ENCODE data around the gene PACRG.

The PACRG gene

GRCh38 chr6:163229050-163229449 is 501.3 kb downstream of the PACRG start:
- DNase-seq = no peak
- intact Hi-C loops (cut with DNase I) = no loop called here

GRCh38 chr6:163230901-163231300 is 503.1 kb downstream of the PACRG start:
- intact Hi-C loops (cut with DNase I) = no loop called here
- DNase-seq = no peak

GRCh38 chr6:163231356-163232014 is 503.7 kb downstream of the PACRG start:
- no peak for DNase-seq
- intact Hi-C loops (cut with DNase I) = no loop called here

GRCh38 chr6:163232015-163232523 is 504.3 kb downstream of the PACRG start:
- intact Hi-C loops (cut with DNase I) = no loop called here
- DNase-seq = no peak

GRCh38 chr6:163232649-163233048 is 504.9 kb downstream of the PACRG start:
- intact Hi-C loops (cut with DNase I) = no loop called here

GRCh38 chr6:163237110-163237509 is 509.3 kb downstream of the PACRG start:
- no peak for DNase-seq
- intact Hi-C loops (cut with DNase I) = no loop called here

More at GRCh38 chr6:163232649-163233048, 504.9 kb downstream of the PACRG start:
- DNase-seq = no peak

- peak in 2 of 42 donors; percentile 0 to 37 for DNase-seq
These were observed 512.0 kb downstream of the PACRG start for GRCh38 chr6:163239572-163240340.

GRCh38 chr6:163240556-163240955 is 512.8 kb downstream of the PACRG start:
- peak in 1 of 42 donors; percentile 0 for DNase-seq
- intact Hi-C loops (cut with DNase I) = loop anchor here (5.0 kb wide), 1 partner anchor 43 kb away; no protein-coding TSS in a partner anchor

More at GRCh38 chr6:163239572-163240340, 512.0 kb downstream of the PACRG start:
- intact Hi-C loops (cut with DNase I) = loop anchor here (5.0 kb wide), 1 partner anchor 42 kb away; no protein-coding TSS in a partner anchor

- intact Hi-C loops (cut with DNase I) = loop anchor here (5.0 kb wide), 1 partner anchor 44 kb away; no protein-coding TSS in a partner anchor
- peak in 1 of 42 donors; percentile 42 for DNase-seq
These were observed 513.9 kb downstream of the PACRG start for GRCh38 chr6:163241683-163242082.

- intact Hi-C loops (cut with DNase I) = loop anchor here (5.0 kb wide), 1 partner anchor 46 kb away; no protein-coding TSS in a partner anchor
- DNase-seq = peak; percentile 79 to 97 (median 91)
These were observed 515.3 kb downstream of the PACRG start for GRCh38 chr6:163243083-163243482.

GRCh38 chr6:163243692-163244589 is 516.2 kb downstream of the PACRG start:
- no peak for DNase-seq
- intact Hi-C loops (cut with DNase I) = loop anchor here (5.0 kb wide), 1 partner anchor 47 kb away; no protein-coding TSS in a partner anchor

GRCh38 chr6:163248051-163248450 is 520.3 kb downstream of the PACRG start:
- DNase-seq = peak in 36 of 42 donors; percentile 40 to 89 (median 74)
- intact Hi-C loops (cut with DNase I) = loop anchor here (5.0 kb wide), 1 partner anchor 61 kb away; no protein-coding TSS in a partner anchor

- intact Hi-C loops (cut with DNase I) = loop anchor here (5.0 kb wide), 1 partner anchor 62 kb away; no protein-coding TSS in a partner anchor
- DNase-seq = peak in 31 of 42 donors; percentile 32 to 82 (median 59)
These were observed 521.9 kb downstream of the PACRG start for GRCh38 chr6:163249651-163250101.

GRCh38 chr6:163250116-163250515 is 522.3 kb downstream of the PACRG start:
- intact Hi-C loops (cut with DNase I) = no loop called here

GRCh38 chr6:163252061-163252591 is 524.4 kb downstream of the PACRG start:
- intact Hi-C loops (cut with DNase I) = no loop called here
- peak in 20 of 42 donors; percentile 15 to 75 (median 54) for DNase-seq

More at GRCh38 chr6:163250116-163250515, 522.3 kb downstream of the PACRG start:
- no peak for DNase-seq

GRCh38 chr6:163253556-163254213 is 525.9 kb downstream of the PACRG start:
- peak in 13 of 42 donors; percentile 17 to 75 (median 54) for DNase-seq
- intact Hi-C loops (cut with DNase I) = no loop called here

- intact Hi-C loops (cut with DNase I) = no loop called here
- DNase-seq = peak in 38 of 42 donors; percentile 45 to 88 (median 72)
These were observed 526.6 kb downstream of the PACRG start for GRCh38 chr6:163254341-163254835.
